Brain microvascular endothelial cell (primary cell): Measurements from ENCODE around the gene REPS2.

ENCODE experiments used
- DNase-seq: peaks from one replicate; pipeline ENCODE4 v3.0.0-alpha.2; 2020
- H3K27ac ChIP-seq: fragments of 250-450 bp; sonication (Bioruptor Pico); 2 replicates; pipeline ENCODE4 v1.5.1; 2020; ENCODE audit warnings: mild to moderate bottlenecking, moderate library complexity
- H3K27me3 ChIP-seq: fragments of 250-450 bp; sonication (Bioruptor Pico); replicated peaks from 2 replicates; pipeline ENCODE4 v1.5.1; 2020; ENCODE audit warnings: mild to moderate bottlenecking
- H3K36me3 ChIP-seq: fragments of 250-450 bp; sonication (Bioruptor Pico); replicated peaks from 2 replicates; pipeline ENCODE4 v1.5.1; 2020; ENCODE audit warnings: mild to moderate bottlenecking
- H3K4me3 ChIP-seq: 2 replicates; pipeline ENCODE4 v1.5.1; 2011; ENCODE audit warnings: low read depth, mild to moderate bottlenecking, control low read depth, low read length, moderate library complexity
- in situ Hi-C: cut with HindIII; loops from 2 replicates; pipeline ENCODE4 v1.10.0; 2017; ENCODE audit warnings: low sequenced_read_pairs, low pct_ligation_motif_present
- TF ChIP-seq, protein P1 (sequence below): IDR thresholded peaks from 2 replicates; pipeline ENCODE4 v1.5.1; 2011; ENCODE audit warnings: low read depth, mild to moderate bottlenecking, moderate library complexity, low read length, control low read depth, inconsistent platforms; ENCODE audit errors: missing control alignments

REPS2 gene

GRCh38 chrX:16978193-16978984 lies 31.9 kb downstream of the REPS2 start:
- Histone ChIP-seq H3K4me3 (no peak overlapping the region), H3K36me3 (no peaks in the 10 kb centered on the region), H3K27me3 (no peaks in the 10 kb centered on the region), H3K27ac (no peak overlapping the region)
- in situ Hi-C loops = no loop called here
- DNase-seq = no peak
- TF ChIP-seq, protein P1, sequence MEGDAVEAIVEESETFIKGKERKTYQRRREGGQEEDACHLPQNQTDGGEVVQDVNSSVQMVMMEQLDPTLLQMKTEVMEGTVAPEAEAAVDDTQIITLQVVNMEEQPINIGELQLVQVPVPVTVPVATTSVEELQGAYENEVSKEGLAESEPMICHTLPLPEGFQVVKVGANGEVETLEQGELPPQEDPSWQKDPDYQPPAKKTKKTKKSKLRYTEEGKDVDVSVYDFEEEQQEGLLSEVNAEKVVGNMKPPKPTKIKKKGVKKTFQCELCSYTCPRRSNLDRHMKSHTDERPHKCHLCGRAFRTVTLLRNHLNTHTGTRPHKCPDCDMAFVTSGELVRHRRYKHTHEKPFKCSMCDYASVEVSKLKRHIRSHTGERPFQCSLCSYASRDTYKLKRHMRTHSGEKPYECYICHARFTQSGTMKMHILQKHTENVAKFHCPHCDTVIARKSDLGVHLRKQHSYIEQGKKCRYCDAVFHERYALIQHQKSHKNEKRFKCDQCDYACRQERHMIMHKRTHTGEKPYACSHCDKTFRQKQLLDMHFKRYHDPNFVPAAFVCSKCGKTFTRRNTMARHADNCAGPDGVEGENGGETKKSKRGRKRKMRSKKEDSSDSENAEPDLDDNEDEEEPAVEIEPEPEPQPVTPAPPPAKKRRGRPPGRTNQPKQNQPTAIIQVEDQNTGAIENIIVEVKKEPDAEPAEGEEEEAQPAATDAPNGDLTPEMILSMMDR = no peak

DNA sequence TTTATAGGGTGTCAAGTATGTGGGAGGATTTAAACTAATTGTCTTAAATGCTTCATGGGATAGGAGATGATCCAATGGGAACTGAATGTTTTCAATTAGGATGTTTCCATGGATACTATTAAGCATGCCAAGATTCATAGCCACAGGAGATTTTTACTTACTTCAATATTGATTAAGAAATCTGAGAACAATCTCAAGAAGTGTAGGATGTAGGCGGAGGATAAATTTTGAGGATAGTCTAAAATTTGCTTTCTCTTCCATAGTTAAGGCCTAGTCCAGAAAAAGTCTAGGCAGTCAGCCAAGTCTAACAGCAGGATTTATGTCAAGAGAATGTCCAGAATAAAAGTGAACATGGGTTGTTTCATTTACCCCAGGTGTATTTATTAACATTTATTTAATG lies 32.8 kb downstream of the REPS2 start:
- H3K27ac ChIP-seq = no peak overlapping the region
- no peaks in the 10 kb centered on the region for H3K36me3 ChIP-seq
- TF ChIP-seq, protein P1 = no peak
- DNase-seq = no peak
- no peaks in the 10 kb centered on the region for H3K27me3 ChIP-seq
- in situ Hi-C loops = no loop called here
- H3K4me3 ChIP-seq = no peak overlapping the region

- H3K27me3 ChIP-seq = no peaks in the 10 kb centered on the region
- no peak overlapping the region for H3K4me3 ChIP-seq
- H3K27ac ChIP-seq = no peak overlapping the region
- no peak for DNase-seq
- in situ Hi-C loops = no loop called here
- no peaks in the 10 kb centered on the region for H3K36me3 ChIP-seq
- TF ChIP-seq, protein P1 = no peak
Observed at GRCh38 chrX:16981209-16981608, 34.8 kb downstream of the REPS2 start.

- no peak overlapping the region for H3K27ac ChIP-seq
- no peak for DNase-seq
- TF ChIP-seq, protein P1 = no peak
- in situ Hi-C loops = no loop called here
- no peaks in the 10 kb centered on the region for H3K27me3 ChIP-seq
- H3K4me3 ChIP-seq = no peak overlapping the region
- H3K36me3 ChIP-seq = no peaks in the 10 kb centered on the region
Observed at GRCh38 chrX:16981980-16982379, 35.5 kb downstream of the REPS2 start.

DNA sequence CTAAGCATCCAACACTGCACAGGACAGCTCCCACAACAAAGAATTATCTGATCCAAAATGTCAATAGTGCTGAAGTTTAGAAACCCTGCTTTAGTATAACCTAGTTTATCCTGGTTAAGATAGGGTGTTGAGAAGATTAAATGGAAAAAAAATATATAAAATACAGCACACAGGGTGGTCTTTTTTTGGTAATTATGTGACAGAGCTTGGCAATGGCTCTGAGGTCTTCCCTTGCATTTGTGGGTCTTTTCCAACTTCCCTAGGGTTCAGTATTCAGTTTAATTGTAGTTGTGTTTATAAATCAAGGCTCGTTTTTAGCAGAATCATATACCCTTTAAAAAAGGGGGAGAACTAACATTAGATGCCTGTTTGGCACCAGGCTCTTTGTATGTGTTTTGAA lies 36.6 kb downstream of the REPS2 start:
- Histone ChIP-seq H3K4me3 (no peak overlapping the region), H3K36me3 (no peaks in the 10 kb centered on the region), H3K27ac (no peak overlapping the region), H3K27me3 (no peaks in the 10 kb centered on the region)
- TF ChIP-seq, protein P1 = no peak
- no peak for DNase-seq
- in situ Hi-C loops = no loop called here

GRCh38 chrX:16985286-16985685 lies 38.8 kb downstream of the REPS2 start:
- Histone ChIP-seq H3K27me3 (no peaks in the 10 kb centered on the region), H3K36me3 (no peaks in the 10 kb centered on the region), H3K27ac (no peak overlapping the region), H3K4me3 (no peak overlapping the region)
- TF ChIP-seq, protein P1 = no peak
- in situ Hi-C loops = no loop called here
- no peak for DNase-seq
